SK-N-SH (cell line): ENCODE results near the gene ADAMTS4. TPM values are rescaled to one million over a fixed set of nuclear protein-coding genes. Genes with fewer than 3 reads are reported as not detected.

Source experiments
- CTCF ChIA-PET: fragments of 300-600, 350-600 bp; formaldehyde crosslinking; extraction: SDS; loops from one replicate; lab custom pipeline; 2021; lab: Yijun Ruan, JAX
- POLR2A ChIA-PET: fragments of 350-600 bp; sonication (Branson Sonifier 250); formaldehyde crosslinking; extraction: SDS; loops from one replicate; lab custom pipeline; 2020; ENCODE audit warnings: antibody characterized with exemption, inconsistent platforms; lab: Yijun Ruan, JAX
- DNase-seq: peaks from one replicate; pipeline ENCODE4 v3.0.0; 2012
- H2AFZ ChIP-seq: fragments of 200-600 bp; sonication (generic); 2 replicates; pipeline ENCODE4 v1.8.1; 2016; ENCODE audit warnings: antibody characterized with exemption, mild to moderate bottlenecking, low read depth
- H3F3A ChIP-seq: fragments of 200-600 bp; sonication (generic); replicated peaks from 2 replicates; pipeline ENCODE3; 2016; ENCODE audit warnings: antibody characterized with exemption, mild to moderate bottlenecking; ENCODE audit not compliant: insufficient read depth
- H3K27ac ChIP-seq, 2 experiments: fragments of 200-500 bp in 1 of 2; fragments of 200-600 bp in 1 of 2; sonication (Bioruptor generic) in 1 of 2; sonication (generic), shearing (Covaris generic) in 1 of 2; 2 replicates each; pipeline versions ENCODE4 v1.5.1 to v1.6.1; 2014 to 2016; ENCODE audit warnings: low read depth in 2 of 2, inconsistent platforms in 1 of 2, low read length in 1 of 2, mild to moderate bottlenecking in 1 of 2, mixed read lengths in 1 of 2
- H3K27me3 ChIP-seq: fragments of 200-600 bp; sonication (generic), shearing (Covaris generic); 2 replicates; pipeline ENCODE4 v1.6.1; 2016; ENCODE audit warnings: mixed run types; ENCODE audit not compliant: insufficient read depth
- H3K36me3 ChIP-seq, 2 experiments: fragments of 200-500 bp in 1 of 2; fragments of 200-600 bp in 1 of 2; sonication (Bioruptor generic) in 1 of 2; sonication (generic) in 1 of 2; replicated peaks in 1 of 2; 2 replicates each; pipeline versions ENCODE3 to v1.5.1; 2014 to 2016; ENCODE audit warnings: low read length in 1 of 2, mild to moderate bottlenecking in 1 of 2; ENCODE audit not compliant: insufficient read depth in 2 of 2, control insufficient read depth in 1 of 2
- H3K4me1 ChIP-seq, 2 experiments: fragments of 200-500 bp in 1 of 2; fragments of 200-600 bp in 1 of 2; sonication (Bioruptor generic) in 1 of 2; sonication (generic), shearing (Covaris generic) in 1 of 2; 2 replicates each; pipeline versions ENCODE4 v1.5.1 to v1.6.1; 2014 to 2016; ENCODE audit warnings: low read depth in 1 of 2, low read length in 1 of 2, mixed run types in 1 of 2; ENCODE audit not compliant: insufficient read depth in 2 of 2, control insufficient read depth in 1 of 2
- H3K4me2 ChIP-seq: fragments of 200-600 bp; sonication (generic), shearing (Covaris generic); 2 replicates; pipeline ENCODE4 v1.6.1; 2017; ENCODE audit warnings: mixed run types
- H3K4me3 ChIP-seq, 2 experiments: fragments of 200-500 bp in 1 of 2; fragments of 200-600 bp in 1 of 2; sonication (Bioruptor generic) in 1 of 2; sonication (generic), shearing (Covaris generic) in 1 of 2; 2 replicates each; pipeline versions ENCODE4 v1.5.1 to v1.8.1; 2014 to 2016; ENCODE audit warnings: low read depth in 2 of 2, inconsistent platforms in 1 of 2, low read length in 1 of 2, mild to moderate bottlenecking in 1 of 2, mixed read lengths in 1 of 2, moderate library complexity in 1 of 2
- H3K79me2 ChIP-seq: fragments of 200-600 bp; sonication (generic); 2 replicates; pipeline ENCODE4 v1.8.1; 2017; ENCODE audit warnings: mild to moderate bottlenecking; ENCODE audit not compliant: insufficient read depth
- H3K9ac ChIP-seq: fragments of 200-600 bp; sonication (generic); 2 replicates; pipeline ENCODE4 v1.6.1; 2017; ENCODE audit warnings: mixed run types
- H3K9me2 ChIP-seq: fragments of 200-600 bp; sonication (generic); 2 replicates; pipeline ENCODE4 v1.6.1; 2017; ENCODE audit warnings: mixed run types
- H3K9me3 ChIP-seq: fragments of 200-600 bp; sonication (generic); 2 replicates; pipeline ENCODE4 v1.6.1; 2017; ENCODE audit warnings: mixed run types, mild to moderate bottlenecking, moderate library complexity
- H4K20me1 ChIP-seq: fragments of 200-600 bp; sonication (generic); 2 replicates; pipeline ENCODE4 v1.6.1; 2017; ENCODE audit warnings: mild to moderate bottlenecking, mixed run types; ENCODE audit not compliant: insufficient read depth
- CHD2 ChIP-seq: fragments of 150-350 bp; IDR thresholded peaks from 2 replicates; pipeline ENCODE4 v1.6.1; 2018; ENCODE audit warnings: low read length; ENCODE audit not compliant: partially characterized antibody
- ELF1 ChIP-seq: IDR thresholded peaks from 2 replicates; pipeline ENCODE4 v1.4.0; 2012
- EP300 ChIP-seq, 2 experiments: IDR thresholded peaks; 2 replicates each; pipeline versions ENCODE4 v1.4.0 to v1.6.1; 2012; ENCODE audit warnings: borderline replicate concordance in 1 of 2, low read depth in 1 of 2, low read length in 1 of 2
- EZH2phosphoT487 ChIP-seq: fragments of 200-600 bp; sonication (generic); IDR thresholded peaks from 2 replicates; pipeline ENCODE4 v1.6.1; 2017; ENCODE audit warnings: low read depth, mixed run types, mild to moderate bottlenecking, antibody characterized with exemption, moderate library complexity, borderline replicate concordance
- FOSL2 ChIP-seq: IDR thresholded peaks from 2 replicates; pipeline ENCODE4 v1.4.0; 2012; ENCODE audit warnings: low read depth, mild to moderate bottlenecking, moderate library complexity, borderline replicate concordance
- FOXJ3 ChIP-seq: sonication (generic); formaldehyde crosslinking; IDR thresholded peaks from 2 replicates; pipeline ENCODE4 v1.5.1; 2020; ENCODE audit warnings: mild to moderate bottlenecking, missing genetic modification reagents
- FOXM1 ChIP-seq: IDR thresholded peaks from 2 replicates; pipeline ENCODE4 v1.4.0; 2012; ENCODE audit warnings: low read depth, mild to moderate bottlenecking
- IRF3 ChIP-seq: fragments of 150-350 bp; IDR thresholded peaks from 2 replicates; pipeline ENCODE4 v1.6.1; 2016; ENCODE audit warnings: mild to moderate bottlenecking, low read depth, low read length
- JUND ChIP-seq: IDR thresholded peaks from 2 replicates; pipeline ENCODE4 v1.4.0; 2012
- MAX ChIP-seq: IDR thresholded peaks from 2 replicates; pipeline ENCODE4 v1.4.0; 2012; ENCODE audit warnings: low read depth
- MEF2A ChIP-seq: IDR thresholded peaks from 2 replicates; pipeline ENCODE4 v1.4.0; 2012; ENCODE audit warnings: low read depth, borderline replicate concordance
- NFIC ChIP-seq: IDR thresholded peaks from 2 replicates; pipeline ENCODE4 v1.4.0; 2012; ENCODE audit warnings: borderline replicate concordance
- NRF1 ChIP-seq: IDR thresholded peaks from 2 replicates; pipeline ENCODE4 v1.6.1; 2012; ENCODE audit warnings: low read depth, mild to moderate bottlenecking, low read length
- RCOR1 ChIP-seq: fragments of 150-350 bp; IDR thresholded peaks from 2 replicates; pipeline ENCODE4 v1.6.1; 2017; ENCODE audit warnings: antibody characterized with exemption, low read length
- REST ChIP-seq: IDR thresholded peaks from 2 replicates; pipeline ENCODE4 v1.6.1; 2012; ENCODE audit warnings: mild to moderate bottlenecking, low read depth, low read length, moderate library complexity
- RFX5 ChIP-seq: IDR thresholded peaks from 2 replicates; pipeline ENCODE4 v1.6.1; 2012; ENCODE audit warnings: mild to moderate bottlenecking, improper control_type of control experiment, low read length
- SIN3A ChIP-seq: IDR thresholded peaks from 2 replicates; pipeline ENCODE4 v1.6.1; 2012; ENCODE audit warnings: low read depth, mild to moderate bottlenecking, low read length, moderate library complexity, borderline replicate concordance
- SMC3 ChIP-seq: IDR thresholded peaks from 2 replicates; pipeline ENCODE4 v1.6.1; 2012; ENCODE audit warnings: low read depth, low read length, improper control_type of control experiment
- TAF1 ChIP-seq: IDR thresholded peaks from 2 replicates; pipeline ENCODE4 v1.6.1; 2012; ENCODE audit warnings: low read depth, mild to moderate bottlenecking, low read length, moderate library complexity, borderline replicate concordance
- TCF12 ChIP-seq: IDR thresholded peaks from 2 replicates; pipeline ENCODE4 v1.4.0; 2012
- USF2 ChIP-seq: fragments of 150-350 bp; IDR thresholded peaks from 2 replicates; pipeline ENCODE4 v1.6.1; 2017; ENCODE audit warnings: antibody characterized with exemption, low read length, low read depth, borderline replicate concordance
- YY1 ChIP-seq: IDR thresholded peaks from 2 replicates; pipeline ENCODE4 v1.4.0; 2012; ENCODE audit warnings: low read depth, mild to moderate bottlenecking
- WGBS: methylation state at CpG from one replicate; pipeline ENCODE4 v1.1.6; 2017; ENCODE audit warnings: low lambda C conversion rate; 5-methylcytosine and 5-hydroxymethylcytosine counted together
- polyA plus RNA-seq, 3 experiments: library from polyadenylated mRNA; depleted of rRNA; stranded (reverse); fragments of >200 nt; gene quantifications; 2 replicates each; pipeline ENCODE4 v1.2.3, GENCODE V29; 2012
- TF ChIP-seq, protein P1 (sequence below): IDR thresholded peaks from 2 replicates; pipeline ENCODE4 v1.4.0; 2012; ENCODE audit warnings: low read depth, borderline replicate concordance
- TF ChIP-seq, protein P2 (sequence below): IDR thresholded peaks from 2 replicates; pipeline ENCODE4; 2012

The ADAMTS4 gene
- polyA plus RNA-seq, 1 of the 3 experiments (the other 2 are of a cell fraction): 1.2 TPM

DNA sequence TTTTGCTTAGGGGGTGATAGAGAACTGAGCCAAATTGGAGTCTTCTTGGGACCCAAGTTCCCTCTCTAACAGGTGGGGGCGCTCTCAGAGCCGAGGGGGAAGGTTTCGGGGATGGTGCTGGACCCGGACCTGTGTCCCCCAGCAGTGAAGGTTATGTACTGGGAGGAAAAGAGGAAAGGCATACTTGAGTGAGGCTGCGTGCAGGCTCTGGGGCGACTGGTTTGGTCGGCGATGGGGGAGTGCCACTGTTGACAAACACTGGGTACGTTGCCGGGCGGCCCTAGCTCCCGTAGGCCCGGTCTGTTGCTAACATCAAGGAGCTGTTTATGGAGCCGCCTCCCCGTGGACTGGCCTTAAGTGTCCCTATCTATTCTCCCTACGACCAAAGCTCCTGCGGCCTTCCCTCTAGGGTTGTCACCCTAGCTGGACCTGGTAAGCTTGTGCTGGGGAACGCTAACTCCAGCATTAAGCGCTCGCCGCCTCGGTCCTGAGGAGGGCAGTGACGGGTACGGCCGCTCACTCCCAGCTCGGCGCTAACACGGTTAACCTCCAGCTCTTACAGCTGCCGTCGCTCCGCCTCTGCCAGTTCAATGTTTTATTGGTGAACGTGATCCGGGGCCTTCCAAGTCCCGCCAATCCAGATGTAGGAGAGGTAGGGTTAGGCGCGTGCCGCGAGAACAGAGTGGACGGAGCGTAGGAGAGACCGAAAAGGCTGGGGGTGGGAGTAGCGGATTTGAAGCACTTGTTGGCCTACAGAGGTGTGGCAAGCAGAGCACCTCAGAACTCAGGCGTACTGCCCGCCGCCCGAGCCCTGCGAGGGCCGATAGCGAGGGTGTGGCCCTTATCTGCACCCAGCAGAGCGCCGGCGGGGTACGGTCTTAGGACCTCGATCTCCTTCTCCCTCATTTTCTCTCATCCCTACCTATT, 32.8 kb downstream of the ADAMTS4 start, which contains the start of gene PPOX:
PPOX (plus strand) TSS at position 685 of the 927 bp plus-strand sequence. CDS start 422 bp downstream, outside the sequence.
- peaks cover 20 to 59% of the 10 kb centered on the region in 2 experiments for H3K36me3 ChIP-seq
- peaks cover 8% of the 10 kb centered on the region; the same call in 1 of the 2 replicates for H3K79me2 ChIP-seq
- DNase-seq: peak; percentile 90
- peak within 1 kb of the TSS; percentile 76 for H3K9ac ChIP-seq
- H4K20me1 ChIP-seq: no peaks in the 10 kb centered on the region
- peaks cover 0 to 26% of the 10 kb centered on the region in 2 experiments; a peak in 1 of 4 replicates for H3K4me1 ChIP-seq
- H3F3A ChIP-seq: peaks cover 14% of the 10 kb centered on the region
- peak within 1 kb of the TSS; percentile 98 for H3K4me2 ChIP-seq
- ChIA-PET CTCF (interaction anchor here (0.7 to 2.9 kb wide), 22 partner anchors 9 to 914 kb away, joined by 3 to 29 read pairs (median 6); partner anchors contain the start of genes ADAMTS4, B4GALT3, KLHDC9 and NDUFS2), POLR2A (interaction anchor here (0.7 to 1.6 kb wide), 8 partner anchors 11 to 121 kb away, joined by 3 to 11 read pairs (median 5); partner anchors contain the start of genes B4GALT3, DEDD, NIT1 and PFDN2)
- peak within 1 kb of the TSS; percentile 71 for H2AFZ ChIP-seq
- H3K9me2 ChIP-seq: no peaks in the 10 kb centered on the region
- H3K4me3 ChIP-seq: peak within 1 kb of the TSS; percentile 80 to 90
- peak within 1 kb of the TSS; percentile 86 to 88 for H3K27ac ChIP-seq
- WGBS: under 1% methylated on average over 40 of the region's 54 CpGs
- no peaks in the 10 kb centered on the region for H3K27me3 ChIP-seq
- no peaks in the 10 kb centered on the region for H3K9me3 ChIP-seq
- no peak for TF ChIP-seq FOXM1
- no peak for TF ChIP-seq FOSL2
- no peak for TF ChIP-seq JUND
- TF ChIP-seq MEF2A: no peak
- TF ChIP-seq RCOR1: no peak
- TF ChIP-seq MAX: peak; percentile 59
- peak; percentile 98 for TF ChIP-seq CHD2
- TF ChIP-seq, protein P1, sequence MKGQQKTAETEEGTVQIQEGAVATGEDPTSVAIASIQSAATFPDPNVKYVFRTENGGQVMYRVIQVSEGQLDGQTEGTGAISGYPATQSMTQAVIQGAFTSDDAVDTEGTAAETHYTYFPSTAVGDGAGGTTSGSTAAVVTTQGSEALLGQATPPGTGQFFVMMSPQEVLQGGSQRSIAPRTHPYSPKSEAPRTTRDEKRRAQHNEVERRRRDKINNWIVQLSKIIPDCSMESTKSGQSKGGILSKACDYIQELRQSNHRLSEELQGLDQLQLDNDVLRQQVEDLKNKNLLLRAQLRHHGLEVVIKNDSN: peak; percentile 81
- TF ChIP-seq ELF1: peak; percentile 44
- no peak for TF ChIP-seq EZH2phosphoT487
- no peak for TF ChIP-seq NFIC
- no peak for TF ChIP-seq TAF1
- TF ChIP-seq SIN3A: peak; percentile 76; the same call in 1 of the 2 replicates
- TF ChIP-seq FOXJ3 (CRISPR knock-in tag): no peak
- no peak for TF ChIP-seq NRF1
- TF ChIP-seq IRF3: 0 out of 2 replicates have a peak, but pooled peaks have one; percentile 24
- TF ChIP-seq REST: 0 out of 2 replicates have a peak, but pooled peaks have one; percentile 6
- no peak for TF ChIP-seq EP300 (IDR thresholded peaks at IDR 0.05; ENCODE audit: borderline replicate concordance in 1 of 2, low read depth in 1 of 2, low read length in 1 of 2)
- TF ChIP-seq SMC3: no peak
- TF ChIP-seq, protein P2, sequence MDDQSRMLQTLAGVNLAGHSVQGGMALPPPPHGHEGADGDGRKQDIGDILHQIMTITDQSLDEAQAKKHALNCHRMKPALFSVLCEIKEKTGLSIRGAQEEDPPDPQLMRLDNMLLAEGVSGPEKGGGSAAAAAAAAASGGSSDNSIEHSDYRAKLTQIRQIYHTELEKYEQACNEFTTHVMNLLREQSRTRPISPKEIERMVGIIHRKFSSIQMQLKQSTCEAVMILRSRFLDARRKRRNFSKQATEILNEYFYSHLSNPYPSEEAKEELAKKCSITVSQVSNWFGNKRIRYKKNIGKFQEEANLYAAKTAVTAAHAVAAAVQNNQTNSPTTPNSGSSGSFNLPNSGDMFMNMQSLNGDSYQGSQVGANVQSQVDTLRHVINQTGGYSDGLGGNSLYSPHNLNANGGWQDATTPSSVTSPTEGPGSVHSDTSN: peak; percentile 21; the same call in 1 of the 2 replicates
- peak; percentile 53; the same call in 1 of the 2 replicates for TF ChIP-seq RFX5
- TF ChIP-seq YY1: peak; percentile 60
- no peak for TF ChIP-seq TCF12
- TF ChIP-seq USF2: no peak
